Measurements from ENCODE around the gene PTPRR.
"Not testable (repeated sequence)": the region's sequence is repeated elsewhere in the genome, so short reads cannot be mapped to it uniquely, and the experiment has no call there.

PTPRR gene

DNA sequence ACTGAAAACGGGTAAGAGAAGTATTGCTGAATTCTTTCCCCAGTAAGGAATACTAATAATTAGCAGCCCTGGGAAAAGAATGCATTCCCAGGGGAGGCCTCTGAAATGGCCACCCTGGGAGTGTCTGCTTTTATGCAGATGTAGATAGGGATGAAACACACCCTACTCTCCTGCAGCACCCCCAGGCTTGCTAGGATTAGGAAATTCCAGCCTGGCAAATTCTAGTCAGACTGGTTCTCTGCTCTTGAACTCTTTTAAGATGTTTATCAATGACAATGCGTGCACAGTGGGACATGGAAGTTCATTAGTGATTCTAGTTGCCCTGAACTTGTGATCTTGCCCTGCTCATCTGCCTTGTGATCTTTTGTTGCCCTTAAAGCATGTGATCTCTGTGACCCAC lies 112.5 kb downstream of the PTPRR start:
- H3K4me1 ChIP-seq (ENCODE audit: control insufficient read depth in 2 of 2, insufficient read depth in 2 of 2, low read length in 2 of 2); H3K36me3 ChIP-seq (ENCODE audit: control insufficient read depth in 2 of 2, insufficient read depth in 2 of 2, low read length in 2 of 2); H3K9ac ChIP-seq (ENCODE audit: low read depth in 1 of 2, low read length in 2 of 2): not testable (repeated sequence)

DNA sequence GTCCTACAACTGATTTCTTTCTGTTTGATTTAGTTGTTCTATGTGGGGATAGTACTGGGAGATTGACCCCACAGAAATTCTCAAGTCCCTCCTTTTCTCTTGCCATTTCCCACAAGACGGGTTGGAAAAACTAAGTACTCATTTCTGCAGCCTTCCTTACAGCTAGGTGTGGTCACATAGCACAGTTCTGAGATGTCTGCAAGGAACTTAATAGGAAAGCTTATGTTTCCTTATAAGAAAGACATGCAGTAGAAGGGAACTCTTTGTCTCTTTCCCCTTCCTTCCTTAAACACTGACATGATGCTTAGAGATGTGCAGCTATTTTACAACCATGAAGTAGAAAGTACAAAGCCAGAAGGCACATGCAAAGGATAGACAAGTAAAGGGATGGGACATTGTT lies 113.7 kb downstream of the PTPRR start:
- Histone ChIP-seq H3K4me1 (ENCODE audit: control insufficient read depth in 2 of 2, insufficient read depth in 2 of 2, low read length in 2 of 2) (peaks cover 5 to 7% of the 10 kb centered on the region in 2 donors), H3K27me3 (ENCODE audit: control insufficient read depth in 2 of 2, insufficient read depth in 2 of 2, low read length in 2 of 2) (no peaks in the 10 kb centered on the region), H3K36me3 (ENCODE audit: control insufficient read depth in 2 of 2, insufficient read depth in 2 of 2, low read length in 2 of 2) (no peaks in the 10 kb centered on the region), H3K4me3 (ENCODE audit: low read length in 2 of 2) (no peak overlapping the region), H3K27ac (ENCODE audit: low read depth in 2 of 2, low read length in 2 of 2) (no peak overlapping the region), H3K9me3 (ENCODE audit: control insufficient read depth in 2 of 2, low read length in 2 of 2) (no peaks in the 10 kb centered on the region), H3K9ac (ENCODE audit: low read depth in 1 of 2, low read length in 2 of 2) (no peak overlapping the region)

More for the DNA sequence above, 112.5 kb downstream of the PTPRR start:
- H3K4me3 ChIP-seq (ENCODE audit: low read length in 2 of 2); H3K9me3 ChIP-seq (ENCODE audit: control insufficient read depth in 2 of 2, low read length in 2 of 2); H3K27ac ChIP-seq (ENCODE audit: low read depth in 2 of 2, low read length in 2 of 2); H3K27me3 ChIP-seq (ENCODE audit: control insufficient read depth in 2 of 2, insufficient read depth in 2 of 2, low read length in 2 of 2): not testable (repeated sequence)

DNA sequence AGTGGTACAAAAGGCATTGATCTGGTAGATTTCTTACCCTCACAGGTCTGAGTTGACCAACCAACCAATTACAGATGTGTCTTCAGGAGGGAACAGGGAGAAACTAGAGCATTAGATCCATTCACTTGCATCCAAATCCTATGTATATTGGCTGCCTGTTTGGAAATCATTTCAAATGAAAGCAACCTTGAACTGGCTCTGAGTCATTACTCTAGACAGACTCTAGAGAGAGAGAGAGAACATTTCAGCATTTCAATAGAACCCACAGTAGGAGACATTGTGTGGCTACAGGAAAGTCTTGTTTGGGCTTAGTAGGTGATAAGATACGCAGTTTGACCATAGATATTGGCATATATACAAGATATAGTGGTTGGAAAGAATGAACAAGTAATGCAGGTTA lies 114.5 kb downstream of the PTPRR start:
- no peak overlapping the region for H3K27ac ChIP-seq (ENCODE audit: low read depth in 2 of 2, low read length in 2 of 2)
- H3K9ac ChIP-seq (ENCODE audit: low read depth in 1 of 2, low read length in 2 of 2) = no peak overlapping the region

DNA sequence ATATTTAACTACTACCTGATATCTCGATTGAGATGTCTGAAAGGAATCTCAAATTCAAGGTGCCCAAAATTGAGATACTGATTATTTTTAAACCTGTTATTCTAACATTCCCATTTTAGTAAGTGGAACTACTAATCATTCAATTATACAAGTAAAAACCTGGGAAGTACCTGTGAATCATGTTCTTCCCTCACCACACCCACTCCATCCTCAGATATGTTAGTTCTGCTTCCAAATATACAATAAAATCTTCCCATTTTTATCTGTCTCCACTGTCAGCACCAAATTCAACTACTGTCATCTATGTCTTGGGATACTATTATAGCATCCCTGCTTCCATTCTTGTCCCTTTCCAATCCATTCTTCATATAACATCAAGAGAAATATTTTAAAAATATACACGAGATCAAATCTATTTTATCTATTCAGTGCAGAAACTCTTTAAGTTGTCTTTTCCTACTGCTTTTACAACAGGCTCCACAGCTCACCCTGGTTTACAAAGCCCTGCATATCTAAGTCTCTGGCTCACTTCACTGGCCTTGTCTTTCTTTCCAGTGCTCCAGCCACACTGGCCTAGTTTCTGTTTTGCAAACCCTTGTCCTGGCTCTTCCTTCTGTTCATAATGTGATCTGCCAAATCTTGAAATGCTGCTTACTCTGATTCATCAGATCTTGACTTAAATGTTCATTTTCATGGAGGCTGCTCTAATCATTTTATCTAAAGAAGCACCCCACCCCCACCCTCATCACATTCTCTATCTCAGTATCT lies 122.3 kb downstream of the PTPRR start:
- H3K4me1 ChIP-seq (ENCODE audit: control insufficient read depth in 2 of 2, insufficient read depth in 2 of 2, low read length in 2 of 2) = no peaks in the 10 kb centered on the region
- no peaks in the 10 kb centered on the region for H3K9me3 ChIP-seq (ENCODE audit: control insufficient read depth in 2 of 2, low read length in 2 of 2)
- H3K4me3 ChIP-seq (ENCODE audit: low read length in 2 of 2) = no peak overlapping the region
- H3K27ac ChIP-seq (ENCODE audit: low read depth in 2 of 2, low read length in 2 of 2) = no peak overlapping the region
- H3K9ac ChIP-seq (ENCODE audit: low read depth in 1 of 2, low read length in 2 of 2) = no peak overlapping the region
- no peaks in the 10 kb centered on the region for H3K36me3 ChIP-seq (ENCODE audit: control insufficient read depth in 2 of 2, insufficient read depth in 2 of 2, low read length in 2 of 2)
- no peaks in the 10 kb centered on the region for H3K27me3 ChIP-seq (ENCODE audit: control insufficient read depth in 2 of 2, insufficient read depth in 2 of 2, low read length in 2 of 2)

More for the DNA sequence above, 114.5 kb downstream of the PTPRR start:
- Histone ChIP-seq H3K4me3 (ENCODE audit: low read length in 2 of 2) (no peak overlapping the region), H3K36me3 (ENCODE audit: control insufficient read depth in 2 of 2, insufficient read depth in 2 of 2, low read length in 2 of 2) (no peaks in the 10 kb centered on the region), H3K27me3 (ENCODE audit: control insufficient read depth in 2 of 2, insufficient read depth in 2 of 2, low read length in 2 of 2) (no peaks in the 10 kb centered on the region), H3K4me1 (ENCODE audit: control insufficient read depth in 2 of 2, insufficient read depth in 2 of 2, low read length in 2 of 2) (peaks cover 0 to 3% of the 10 kb centered on the region in 2 donors), H3K9me3 (ENCODE audit: control insufficient read depth in 2 of 2, low read length in 2 of 2) (no peaks in the 10 kb centered on the region)

GRCh38 chr12:70796989-70797388 lies 123.5 kb downstream of the PTPRR start:
- H3K4me3 ChIP-seq (ENCODE audit: low read length in 2 of 2) = no peak overlapping the region
- no peaks in the 10 kb centered on the region for H3K36me3 ChIP-seq (ENCODE audit: control insufficient read depth in 2 of 2, insufficient read depth in 2 of 2, low read length in 2 of 2)
- no peaks in the 10 kb centered on the region for H3K27me3 ChIP-seq (ENCODE audit: control insufficient read depth in 2 of 2, insufficient read depth in 2 of 2, low read length in 2 of 2)
- H3K27ac ChIP-seq (ENCODE audit: low read depth in 2 of 2, low read length in 2 of 2) = no peak overlapping the region
- H3K9ac ChIP-seq (ENCODE audit: low read depth in 1 of 2, low read length in 2 of 2) = no peak overlapping the region
- H3K4me1 ChIP-seq (ENCODE audit: control insufficient read depth in 2 of 2, insufficient read depth in 2 of 2, low read length in 2 of 2) = no peaks in the 10 kb centered on the region
- H3K9me3 ChIP-seq (ENCODE audit: control insufficient read depth in 2 of 2, low read length in 2 of 2) = no peaks in the 10 kb centered on the region

- Histone ChIP-seq H3K9me3 (ENCODE audit: control insufficient read depth in 2 of 2, low read length in 2 of 2) (no peaks in the 10 kb centered on the region), H3K27ac (ENCODE audit: low read depth in 2 of 2, low read length in 2 of 2) (no peak overlapping the region), H3K36me3 (ENCODE audit: control insufficient read depth in 2 of 2, insufficient read depth in 2 of 2, low read length in 2 of 2) (no peaks in the 10 kb centered on the region), H3K27me3 (ENCODE audit: control insufficient read depth in 2 of 2, insufficient read depth in 2 of 2, low read length in 2 of 2) (no peaks in the 10 kb centered on the region), H3K4me3 (ENCODE audit: low read length in 2 of 2) (no peak overlapping the region), H3K4me1 (ENCODE audit: control insufficient read depth in 2 of 2, insufficient read depth in 2 of 2, low read length in 2 of 2) (no peaks in the 10 kb centered on the region), H3K9ac (ENCODE audit: low read depth in 1 of 2, low read length in 2 of 2) (no peak overlapping the region)
These were observed 124.9 kb downstream of the PTPRR start for GRCh38 chr12:70795608-70796007.

DNA sequence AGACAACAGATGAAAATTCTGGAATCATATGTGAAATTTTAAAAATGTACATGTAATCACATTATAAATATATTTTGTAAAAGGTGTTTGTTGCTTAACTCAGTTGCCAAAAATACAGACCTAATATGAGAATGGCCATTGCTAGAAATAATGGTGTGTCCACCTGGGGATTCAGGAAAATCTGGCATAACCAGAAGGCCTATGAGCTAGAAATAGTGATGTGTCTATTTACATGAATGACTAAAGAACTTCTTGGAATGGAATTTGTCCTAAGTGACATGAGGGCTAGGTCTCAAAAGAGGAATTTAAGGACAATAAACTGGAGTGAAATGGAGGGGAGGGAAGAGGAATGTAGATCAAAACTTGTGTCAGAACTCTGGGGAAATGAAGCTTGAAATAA lies 126.4 kb downstream of the PTPRR start:
- Histone ChIP-seq H3K4me3 (ENCODE audit: low read length in 2 of 2) (no peak overlapping the region), H3K27ac (ENCODE audit: low read depth in 2 of 2, low read length in 2 of 2) (no peak overlapping the region), H3K36me3 (ENCODE audit: control insufficient read depth in 2 of 2, insufficient read depth in 2 of 2, low read length in 2 of 2) (no peaks in the 10 kb centered on the region), H3K9ac (ENCODE audit: low read depth in 1 of 2, low read length in 2 of 2) (no peak overlapping the region), H3K4me1 (ENCODE audit: control insufficient read depth in 2 of 2, insufficient read depth in 2 of 2, low read length in 2 of 2) (no peaks in the 10 kb centered on the region), H3K27me3 (ENCODE audit: control insufficient read depth in 2 of 2, insufficient read depth in 2 of 2, low read length in 2 of 2) (no peaks in the 10 kb centered on the region), H3K9me3 (ENCODE audit: control insufficient read depth in 2 of 2, low read length in 2 of 2) (no peaks in the 10 kb centered on the region)

DNA sequence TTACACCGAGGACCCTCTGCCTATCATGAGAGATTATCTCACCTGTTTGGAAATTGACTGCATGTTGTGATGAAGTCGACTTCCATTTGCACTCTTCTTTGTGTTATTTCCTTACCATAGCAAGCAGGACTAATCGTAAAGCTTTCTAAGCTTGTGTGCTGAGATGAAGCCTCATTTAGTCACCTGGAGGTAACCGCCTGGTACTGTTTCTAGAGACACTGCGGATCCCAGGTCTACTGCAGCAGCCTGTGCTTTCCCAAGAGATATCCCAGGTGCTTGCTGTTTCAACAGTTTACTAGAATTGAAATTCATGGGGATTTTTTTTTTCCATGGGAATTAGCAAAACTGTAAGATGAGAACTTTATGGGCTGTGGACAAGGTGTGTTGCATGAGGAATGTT lies 131.8 kb downstream of the PTPRR start:
- Histone ChIP-seq H3K27me3 (ENCODE audit: control insufficient read depth in 2 of 2, insufficient read depth in 2 of 2, low read length in 2 of 2) (no peaks in the 10 kb centered on the region), H3K9me3 (ENCODE audit: control insufficient read depth in 2 of 2, low read length in 2 of 2) (no peaks in the 10 kb centered on the region), H3K27ac (ENCODE audit: low read depth in 2 of 2, low read length in 2 of 2) (no peak overlapping the region), H3K36me3 (ENCODE audit: control insufficient read depth in 2 of 2, insufficient read depth in 2 of 2, low read length in 2 of 2) (no peaks in the 10 kb centered on the region), H3K9ac (ENCODE audit: low read depth in 1 of 2, low read length in 2 of 2) (no peak overlapping the region), H3K4me1 (ENCODE audit: control insufficient read depth in 2 of 2, insufficient read depth in 2 of 2, low read length in 2 of 2) (no peaks in the 10 kb centered on the region), H3K4me3 (ENCODE audit: low read length in 2 of 2) (no peak overlapping the region)

- Histone ChIP-seq H3K36me3 (ENCODE audit: control insufficient read depth in 2 of 2, insufficient read depth in 2 of 2, low read length in 2 of 2) (no peaks in the 10 kb centered on the region), H3K27me3 (ENCODE audit: control insufficient read depth in 2 of 2, insufficient read depth in 2 of 2, low read length in 2 of 2) (no peaks in the 10 kb centered on the region), H3K4me1 (ENCODE audit: control insufficient read depth in 2 of 2, insufficient read depth in 2 of 2, low read length in 2 of 2) (no peaks in the 10 kb centered on the region), H3K9me3 (ENCODE audit: control insufficient read depth in 2 of 2, low read length in 2 of 2) (no peaks in the 10 kb centered on the region), H3K27ac (ENCODE audit: low read depth in 2 of 2, low read length in 2 of 2) (no peak overlapping the region), H3K4me3 (ENCODE audit: low read length in 2 of 2) (no peak overlapping the region), H3K9ac (ENCODE audit: low read depth in 1 of 2, low read length in 2 of 2) (no peak overlapping the region)
These were observed 132.9 kb downstream of the PTPRR start for GRCh38 chr12:70787612-70788011.

DNA sequence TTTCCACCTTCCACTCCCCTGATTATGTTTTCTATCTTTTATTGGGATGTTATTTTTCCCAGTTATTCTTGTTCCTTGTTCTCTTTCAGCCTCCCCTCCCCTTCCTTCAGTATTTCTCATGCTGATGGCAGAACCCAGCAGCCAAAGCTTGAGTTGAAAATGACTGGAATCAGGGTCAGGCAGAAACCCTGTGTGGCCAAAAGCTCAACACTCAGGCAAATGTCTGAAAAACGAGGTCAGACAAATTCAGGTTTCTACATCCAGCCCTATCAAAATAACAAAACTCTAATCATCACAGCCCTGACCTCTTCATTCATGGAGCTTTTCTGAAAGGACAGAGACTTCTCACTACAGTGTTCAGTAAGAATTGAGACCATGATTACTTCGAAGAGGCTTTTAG lies 134.6 kb downstream of the PTPRR start:
- no peaks in the 10 kb centered on the region for H3K4me1 ChIP-seq (ENCODE audit: control insufficient read depth in 2 of 2, insufficient read depth in 2 of 2, low read length in 2 of 2)
- no peak overlapping the region for H3K27ac ChIP-seq (ENCODE audit: low read depth in 2 of 2, low read length in 2 of 2)
- no peaks in the 10 kb centered on the region for H3K9me3 ChIP-seq (ENCODE audit: control insufficient read depth in 2 of 2, low read length in 2 of 2)
- no peaks in the 10 kb centered on the region for H3K27me3 ChIP-seq (ENCODE audit: control insufficient read depth in 2 of 2, insufficient read depth in 2 of 2, low read length in 2 of 2)
- H3K4me3 ChIP-seq (ENCODE audit: low read length in 2 of 2) = no peak overlapping the region
- no peaks in the 10 kb centered on the region for H3K36me3 ChIP-seq (ENCODE audit: control insufficient read depth in 2 of 2, insufficient read depth in 2 of 2, low read length in 2 of 2)
- no peak overlapping the region for H3K9ac ChIP-seq (ENCODE audit: low read depth in 1 of 2, low read length in 2 of 2)
